Measurements from ENCODE around the gene NAA25.
"Not testable (repeated sequence)": the region's sequence is repeated elsewhere in the genome, so short reads cannot be mapped to it uniquely, and the experiment has no call there.

The NAA25 gene

GRCh38 chr12:112049351-112049750, 59.2 kb downstream of the NAA25 start:
- no peak for DNase-seq

- DNase-seq: no peak
These were observed 62.6 kb downstream of the NAA25 start for GRCh38 chr12:112046003-112046402.

- not testable (repeated sequence) for DNase-seq
These were observed 72.0 kb downstream of the NAA25 start for GRCh38 chr12:112036614-112037013.

- no peak for DNase-seq
These were observed 73.3 kb downstream of the NAA25 start for GRCh38 chr12:112035219-112035785.

GRCh38 chr12:112032292-112032691, 76.3 kb downstream of the NAA25 start:
- no peak for DNase-seq

- DNase-seq: no peak
These were observed 77.1 kb downstream of the NAA25 start for GRCh38 chr12:112031472-112031871.

- no peak for DNase-seq
These were observed 79.3 kb downstream of the NAA25 start for GRCh38 chr12:112029301-112029700.

- no peak for DNase-seq
These were observed 82.7 kb downstream of the NAA25 start for GRCh38 chr12:112025808-112026375.

GRCh38 chr12:112023759-112024396, 84.7 kb downstream of the NAA25 start:
- DNase-seq: no peak

GRCh38 chr12:112022241-112023016, 86.2 kb downstream of the NAA25 start:
- DNase-seq: no peak

GRCh38 chr12:112020947-112021457, 87.6 kb downstream of the NAA25 start:
- DNase-seq: no peak

GRCh38 chr12:112018571-112019237, 89.9 kb downstream of the NAA25 start:
- DNase-seq: peak; percentile 88

GRCh38 chr12:112017041-112017440, 91.5 kb downstream of the NAA25 start:
- no peak for DNase-seq

GRCh38 chr12:112015938-112016337, 92.6 kb downstream of the NAA25 start:
- no peak for DNase-seq

GRCh38 chr12:112013601-112014402, 94.8 kb downstream of the NAA25 start:
- DNase-seq: peak; percentile 70

GRCh38 chr12:112012775-112013600, 95.6 kb downstream of the NAA25 start, which contains the start of the genes ERP29 and TMEM116:
Gene ERP29 (plus strand): TSS chr12:112013426. CDS start chr12:112013466, 40 bp downstream.
Gene TMEM116 (minus strand): TSS chr12:112013165. CDS start chr12:112005270, 7,895 bp downstream.
- DNase-seq: peak; percentile 97

- DNase-seq: no peak
These were observed 96.9 kb downstream of the NAA25 start for GRCh38 chr12:112011685-112012084.

- DNase-seq: no peak
These were observed 97.9 kb downstream of the NAA25 start for GRCh38 chr12:112010415-112011344.

GRCh38 chr12:112009596-112009995, 99.0 kb downstream of the NAA25 start:
- not testable (repeated sequence) for DNase-seq

- no peak for DNase-seq
These were observed 99.7 kb downstream of the NAA25 start for GRCh38 chr12:112008918-112009317.
